Inflammatory macrophage (primary cell): Measurements from ENCODE around the gene ADAM33.

Source experiments
- DNase-seq, 2 donors: peaks; one replicate each; pipeline ENCODE4 v3.0.0-alpha.2; 2020 to 2022

ADAM33 gene

GRCh38 chr20:3645309-3646066 lies 36.3 kb downstream of the ADAM33 start:
- DNase-seq: no peak

- no peak for DNase-seq
Measured at GRCh38 chr20:3640259-3640658, 41.6 kb downstream of the ADAM33 start.

- no peak for DNase-seq
Measured at GRCh38 chr20:3635346-3635745, 46.5 kb downstream of the ADAM33 start.

- DNase-seq: peak in 1 of 2 donors; percentile 8
Measured at GRCh38 chr20:3633913-3634478, 47.8 kb downstream of the ADAM33 start.

- no peak for DNase-seq
Measured at GRCh38 chr20:3632311-3633004, 49.4 kb downstream of the ADAM33 start.

- DNase-seq: no peak
Measured at GRCh38 chr20:3631534-3631933, 50.3 kb downstream of the ADAM33 start.

- DNase-seq: no peak
Measured at GRCh38 chr20:3630429-3630828, 51.4 kb downstream of the ADAM33 start.

- no peak for DNase-seq
Measured at GRCh38 chr20:3629893-3630292, 51.9 kb downstream of the ADAM33 start.

GRCh38 chr20:3628502-3629314 lies 53.1 kb downstream of the ADAM33 start:
- DNase-seq: no peak

GRCh38 chr20:3627476-3627875 lies 54.3 kb downstream of the ADAM33 start:
- no peak for DNase-seq

GRCh38 chr20:3622406-3622805 lies 59.4 kb downstream of the ADAM33 start:
- no peak for DNase-seq

- no peak for DNase-seq
Measured at GRCh38 chr20:3621111-3621510, 60.7 kb downstream of the ADAM33 start.
